OCI-LY1 (cell line): Measurements from ENCODE around the gene MGST2.

Source experiments
- H2AFZ ChIP-seq: fragments of 200-600 bp; sonication (generic), shearing (Covaris generic); 2 replicates; pipeline ENCODE4 v1.6.0; 2014; ENCODE audit warnings: antibody characterized with exemption, mild to moderate bottlenecking, low read length
- H3F3A ChIP-seq: fragments of 200-600 bp; sonication (generic), shearing (Covaris generic); 2 replicates; pipeline ENCODE4 v1.6.0; 2014; ENCODE audit warnings: mild to moderate bottlenecking, antibody characterized with exemption, low read length, moderate library complexity; ENCODE audit not compliant: insufficient read depth
- H3K27ac ChIP-seq: fragments of 200-600 bp; sonication (generic); 2 replicates; pipeline ENCODE4 v1.5.1; 2014; ENCODE audit warnings: low read length, mixed run types, mild to moderate bottlenecking, low read depth; ENCODE audit not compliant: poor library complexity, severe bottlenecking
- H3K27me3 ChIP-seq: fragments of 200-600 bp; sonication (generic); 2 replicates; pipeline ENCODE4 v1.6.0; 2014; ENCODE audit warnings: antibody characterized with exemption, mild to moderate bottlenecking, low read length, moderate library complexity; ENCODE audit not compliant: insufficient read depth
- H3K36me3 ChIP-seq: fragments of 200-600 bp; sonication (generic); 2 replicates; pipeline ENCODE4 v1.6.1; 2014; ENCODE audit warnings: mild to moderate bottlenecking, antibody characterized with exemption, low read length, moderate library complexity, mixed read lengths; ENCODE audit not compliant: insufficient read depth
- H3K4me1 ChIP-seq: fragments of 200-600 bp; sonication (generic); 2 replicates; pipeline ENCODE4 v1.5.1; 2014; ENCODE audit warnings: mild to moderate bottlenecking, low read length, moderate library complexity; ENCODE audit not compliant: insufficient read depth, severe bottlenecking
- H3K4me2 ChIP-seq: fragments of 200-600 bp; sonication (generic), shearing (Covaris generic); 2 replicates; pipeline ENCODE4 v1.6.1; 2014; ENCODE audit warnings: low read length
- H3K4me3 ChIP-seq: fragments of 200-600 bp; sonication (generic); 2 replicates; pipeline ENCODE4 v1.5.1; 2014; ENCODE audit warnings: low read length, low read depth, mild to moderate bottlenecking, mixed read lengths; ENCODE audit not compliant: poor library complexity, severe bottlenecking
- H3K79me2 ChIP-seq: fragments of 200-600 bp; shearing (Covaris generic); 2 replicates; pipeline ENCODE4 v1.6.1; 2016; ENCODE audit warnings: mixed run types, low read length, mixed read lengths; ENCODE audit not compliant: insufficient read depth
- H3K9ac ChIP-seq: fragments of 200-600 bp; sonication (generic), shearing (Covaris generic); 2 replicates; pipeline ENCODE4 v1.6.1; 2014; ENCODE audit warnings: mild to moderate bottlenecking, low read length, mixed read lengths
- H3K9me2 ChIP-seq: fragments of 200-600 bp; sonication (generic), shearing (Covaris generic); 2 replicates; pipeline ENCODE4 v1.6.1; 2014; ENCODE audit warnings: low read depth, mild to moderate bottlenecking, low read length, mixed read lengths
- H3K9me3 ChIP-seq: fragments of 200-600 bp; shearing (Covaris generic); 2 replicates; pipeline ENCODE4 v1.6.1; 2014; ENCODE audit warnings: low read length, mixed read lengths
- H4K20me1 ChIP-seq: fragments of 200-600 bp; sonication (generic), shearing (Covaris generic); 2 replicates; pipeline ENCODE4 v1.6.0; 2016; ENCODE audit warnings: mild to moderate bottlenecking, low read length; ENCODE audit not compliant: insufficient read depth
- EZH2 ChIP-seq: fragments of 200-600 bp; sonication (generic), shearing (Covaris generic); IDR thresholded peaks from 2 replicates; pipeline ENCODE4 v1.8.0; 2017; ENCODE audit warnings: borderline replicate concordance, mixed run types, mild to moderate bottlenecking, antibody characterized with exemption, low read length, moderate library complexity, mixed read lengths
- TF ChIP-seq, protein P1 (sequence below): fragments of 200-600 bp; sonication (generic), shearing (Covaris generic); IDR thresholded peaks from 2 replicates; pipeline ENCODE4 v1.5.1; 2017; ENCODE audit warnings: mild to moderate bottlenecking, antibody characterized with exemption, low read length, moderate library complexity, mixed read lengths

Gene MGST2

DNA sequence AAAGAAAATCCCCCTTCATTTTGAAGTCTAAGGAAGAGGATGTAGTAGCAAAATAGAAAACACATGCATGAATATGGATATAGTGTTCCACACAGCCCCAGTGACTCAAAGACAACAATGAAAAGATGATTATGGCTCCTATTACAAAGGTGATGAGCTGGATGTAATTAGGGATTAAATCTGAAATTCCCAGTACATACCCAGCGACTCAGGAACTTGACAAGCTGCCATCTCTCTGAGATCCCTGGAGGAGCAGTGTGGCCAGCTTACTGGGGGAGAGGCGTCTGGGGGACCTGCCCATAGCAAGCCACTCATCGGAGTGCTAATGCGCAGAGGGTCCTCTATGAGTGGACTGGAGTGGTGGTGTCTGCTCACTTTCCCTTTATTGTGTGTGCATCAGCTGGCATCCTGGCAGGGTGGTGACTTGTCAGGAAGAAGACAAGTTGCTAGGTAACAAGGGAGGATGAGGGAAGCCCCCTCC, 42.7 kb upstream of the MGST2 start:
- H3F3A ChIP-seq: no peaks in the 10 kb centered on the region
- no peak overlapping the region for H3K4me3 ChIP-seq
- H3K79me2 ChIP-seq: no peaks in the 10 kb centered on the region
- TF ChIP-seq EZH2: no peak
- TF ChIP-seq, protein P1, sequence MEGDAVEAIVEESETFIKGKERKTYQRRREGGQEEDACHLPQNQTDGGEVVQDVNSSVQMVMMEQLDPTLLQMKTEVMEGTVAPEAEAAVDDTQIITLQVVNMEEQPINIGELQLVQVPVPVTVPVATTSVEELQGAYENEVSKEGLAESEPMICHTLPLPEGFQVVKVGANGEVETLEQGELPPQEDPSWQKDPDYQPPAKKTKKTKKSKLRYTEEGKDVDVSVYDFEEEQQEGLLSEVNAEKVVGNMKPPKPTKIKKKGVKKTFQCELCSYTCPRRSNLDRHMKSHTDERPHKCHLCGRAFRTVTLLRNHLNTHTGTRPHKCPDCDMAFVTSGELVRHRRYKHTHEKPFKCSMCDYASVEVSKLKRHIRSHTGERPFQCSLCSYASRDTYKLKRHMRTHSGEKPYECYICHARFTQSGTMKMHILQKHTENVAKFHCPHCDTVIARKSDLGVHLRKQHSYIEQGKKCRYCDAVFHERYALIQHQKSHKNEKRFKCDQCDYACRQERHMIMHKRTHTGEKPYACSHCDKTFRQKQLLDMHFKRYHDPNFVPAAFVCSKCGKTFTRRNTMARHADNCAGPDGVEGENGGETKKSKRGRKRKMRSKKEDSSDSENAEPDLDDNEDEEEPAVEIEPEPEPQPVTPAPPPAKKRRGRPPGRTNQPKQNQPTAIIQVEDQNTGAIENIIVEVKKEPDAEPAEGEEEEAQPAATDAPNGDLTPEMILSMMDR: no peak
- no peak overlapping the region for H3K4me2 ChIP-seq
- no peaks in the 10 kb centered on the region for H3K36me3 ChIP-seq
- no peaks in the 10 kb centered on the region for H3K9me2 ChIP-seq
- H3K27ac ChIP-seq: no peak overlapping the region
- H3K9me3 ChIP-seq: no peaks in the 10 kb centered on the region
- no peaks in the 10 kb centered on the region for H3K27me3 ChIP-seq
- H3K9ac ChIP-seq: no peak overlapping the region
- H2AFZ ChIP-seq: no peak overlapping the region
- no peaks in the 10 kb centered on the region for H4K20me1 ChIP-seq
- H3K4me1 ChIP-seq: no peaks in the 10 kb centered on the region

- no peaks in the 10 kb centered on the region for H3K4me1 ChIP-seq
- TF ChIP-seq EZH2: no peak
- TF ChIP-seq, protein P1: no peak
- no peak overlapping the region for H3K4me2 ChIP-seq
- no peaks in the 10 kb centered on the region for H3K9me3 ChIP-seq
- H3K36me3 ChIP-seq: no peaks in the 10 kb centered on the region
- no peaks in the 10 kb centered on the region for H3K27me3 ChIP-seq
- H3K9me2 ChIP-seq: no peaks in the 10 kb centered on the region
- H2AFZ ChIP-seq: no peak overlapping the region
- no peak overlapping the region for H3K4me3 ChIP-seq
- no peaks in the 10 kb centered on the region for H3F3A ChIP-seq
- H3K79me2 ChIP-seq: no peaks in the 10 kb centered on the region
- H3K9ac ChIP-seq: no peak overlapping the region
- no peaks in the 10 kb centered on the region for H4K20me1 ChIP-seq
- H3K27ac ChIP-seq: no peak overlapping the region
These were observed 41.1 kb upstream of the MGST2 start for GRCh38 chr4:139624441-139625092.

DNA sequence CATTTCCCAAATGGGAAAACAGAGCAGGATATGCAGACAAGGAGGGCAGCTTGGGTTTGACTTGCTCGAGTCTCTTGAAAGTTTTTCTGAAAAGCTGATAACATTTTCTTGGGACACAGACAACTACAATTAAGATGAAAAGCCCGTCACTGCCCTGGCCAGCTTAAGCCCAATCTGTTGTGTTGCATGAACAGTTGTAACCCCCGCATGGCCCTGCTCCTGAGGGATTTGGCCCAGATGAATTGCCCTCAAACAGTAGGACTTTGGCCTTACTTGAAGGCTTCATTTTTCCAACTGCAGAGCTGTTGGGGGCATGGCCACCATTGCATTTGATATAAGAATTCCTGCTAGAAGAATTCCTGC, 40.5 kb upstream of the MGST2 start:
- no peaks in the 10 kb centered on the region for H3K9me3 ChIP-seq

More for the DNA sequence above, 40.5 kb upstream of the MGST2 start:
- Histone ChIP-seq H3K9ac (no peak overlapping the region), H3K4me1 (no peaks in the 10 kb centered on the region), H3F3A (no peaks in the 10 kb centered on the region), H3K36me3 (no peaks in the 10 kb centered on the region), H3K27me3 (no peaks in the 10 kb centered on the region), H3K4me2 (no peak overlapping the region), H2AFZ (no peak overlapping the region), H3K79me2 (no peaks in the 10 kb centered on the region), H3K4me3 (no peak overlapping the region), H3K9me2 (no peaks in the 10 kb centered on the region), H3K27ac (no peak overlapping the region), H4K20me1 (no peaks in the 10 kb centered on the region)
- TF ChIP-seq, protein P1: no peak
- no peak for TF ChIP-seq EZH2
